ENCODE data around the gene ZNF814.
"Not testable (repeated sequence)": the region's sequence is repeated elsewhere in the genome, so short reads cannot be mapped to it uniquely, and the experiment has no call there.

ZNF814 gene

DNA sequence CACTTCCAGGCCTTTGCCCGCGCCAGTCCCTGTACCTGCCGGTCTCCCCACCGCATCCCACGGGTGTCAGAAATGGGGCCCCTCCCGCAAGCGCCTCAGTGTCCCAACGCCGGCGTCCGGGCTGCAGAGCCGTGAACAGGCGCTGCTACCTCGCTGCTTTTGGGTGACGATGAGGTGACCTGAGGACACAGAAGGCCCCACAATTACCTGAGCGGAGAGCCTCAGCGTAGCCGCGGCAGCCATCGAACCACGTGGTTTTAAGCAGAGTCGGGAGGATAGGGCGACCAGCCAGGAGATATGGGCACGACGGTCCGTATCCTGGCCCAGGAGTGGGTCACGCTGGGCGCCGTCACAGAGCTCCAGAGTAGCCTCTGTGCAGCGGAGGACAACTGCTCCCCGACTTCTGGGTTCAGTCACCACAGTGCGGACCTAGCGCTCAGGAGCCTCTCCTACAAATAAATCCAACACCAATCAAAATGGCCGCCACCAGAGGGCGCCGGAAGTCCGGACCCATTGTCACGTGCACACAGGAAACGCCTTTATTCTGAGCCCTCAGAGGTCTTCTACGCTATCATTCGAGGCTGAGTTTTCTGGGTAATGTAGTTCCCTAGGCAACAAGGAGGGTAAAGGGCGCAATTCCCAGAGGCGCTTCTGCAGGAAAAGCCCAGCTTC is at the start of gene ZNF814:
Gene ZNF814, minus strand, starts transcription at position 478 of the 672 bp plus-strand sequence. Its CDS starts 235 bp downstream, at position 243.
- DNase-seq = no peak

DNA sequence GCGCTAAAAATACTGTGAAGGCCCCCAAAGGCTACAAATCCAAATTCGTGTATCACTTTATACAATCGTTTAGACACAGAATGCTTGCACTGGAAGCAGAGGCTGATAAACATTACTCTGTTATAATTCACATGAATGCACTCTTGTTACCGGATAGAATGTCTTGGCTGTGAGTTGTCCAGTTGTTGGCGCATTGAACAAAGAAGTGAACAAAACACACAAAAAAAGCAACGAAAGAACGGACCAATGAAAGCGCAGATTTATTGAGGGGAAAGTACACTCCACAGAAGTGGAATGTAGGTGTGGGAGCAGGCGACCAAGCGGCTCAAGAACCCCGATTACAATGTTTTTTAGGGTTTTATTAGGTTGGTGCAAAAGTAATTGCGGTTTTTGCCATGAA is 46.9 kb upstream of the ZNF814 start:
- DNase-seq = no peak

DNA sequence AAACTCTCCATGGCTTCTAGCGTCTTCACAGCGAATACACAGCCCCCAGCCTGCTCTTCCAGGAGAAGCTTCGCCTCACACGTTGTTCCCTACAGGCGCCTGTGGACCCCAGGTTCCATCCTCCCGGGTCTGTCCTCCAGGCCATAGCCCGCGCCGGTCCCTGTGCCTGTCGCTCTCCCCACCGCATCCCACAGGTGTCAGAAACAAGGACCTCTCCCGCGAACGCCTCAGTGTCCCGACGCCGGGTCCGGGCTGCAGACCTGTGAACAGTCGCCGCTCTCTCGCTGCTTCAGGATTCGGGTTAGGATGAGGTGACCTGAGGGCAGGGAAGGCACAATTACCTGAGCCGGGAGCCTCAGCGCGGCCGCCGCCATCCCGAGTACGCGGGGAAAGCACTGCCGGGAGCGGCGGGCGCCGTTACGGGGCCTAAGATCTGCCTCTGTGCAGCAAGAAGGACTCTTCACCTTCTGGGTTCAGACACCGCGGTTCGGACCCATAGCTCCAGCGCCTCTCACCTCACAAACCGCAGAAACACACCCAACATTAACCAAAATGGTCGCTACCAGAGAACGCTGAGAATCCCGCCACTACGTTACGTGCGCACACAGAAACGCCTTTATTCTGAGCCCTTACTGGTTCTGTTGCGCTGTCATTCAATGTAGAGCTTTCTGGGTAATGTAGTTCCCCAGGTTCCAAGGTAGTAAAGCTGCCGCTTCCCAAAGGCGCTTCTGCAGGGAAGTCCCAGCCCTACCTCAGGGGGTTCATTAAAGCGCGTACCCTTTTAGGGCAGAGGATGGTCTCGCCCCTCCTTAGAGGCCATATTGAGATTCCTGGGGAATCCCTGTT is 46.2 kb upstream of the ZNF814 start, which contains the start of gene ZNF418:
Gene ZNF418, minus strand, starts transcription at position 583 of the 846 bp plus-strand sequence. CDS start 1,580 bp downstream, outside the sequence.
- peak; percentile 82 for DNase-seq

DNA sequence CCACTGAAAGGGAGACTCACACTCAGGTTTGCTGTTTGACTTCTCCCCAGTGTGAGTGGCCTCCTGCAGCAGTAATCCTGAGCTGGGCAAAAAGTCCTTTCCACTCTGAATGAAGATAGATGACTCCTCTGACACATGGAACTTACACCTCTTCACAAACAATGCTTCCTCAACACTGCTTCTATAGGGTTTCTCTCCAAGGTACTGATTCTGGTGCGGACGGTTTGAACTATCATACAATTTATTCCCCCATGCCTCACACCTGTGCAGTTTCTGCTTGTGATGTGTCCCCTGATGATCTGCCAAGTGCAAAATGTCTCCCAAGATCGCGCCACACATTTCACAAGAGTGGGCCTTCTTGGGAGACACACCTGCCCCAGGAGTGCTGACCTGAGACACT is 38.8 kb upstream of the ZNF814 start:
- no peak for DNase-seq

DNA sequence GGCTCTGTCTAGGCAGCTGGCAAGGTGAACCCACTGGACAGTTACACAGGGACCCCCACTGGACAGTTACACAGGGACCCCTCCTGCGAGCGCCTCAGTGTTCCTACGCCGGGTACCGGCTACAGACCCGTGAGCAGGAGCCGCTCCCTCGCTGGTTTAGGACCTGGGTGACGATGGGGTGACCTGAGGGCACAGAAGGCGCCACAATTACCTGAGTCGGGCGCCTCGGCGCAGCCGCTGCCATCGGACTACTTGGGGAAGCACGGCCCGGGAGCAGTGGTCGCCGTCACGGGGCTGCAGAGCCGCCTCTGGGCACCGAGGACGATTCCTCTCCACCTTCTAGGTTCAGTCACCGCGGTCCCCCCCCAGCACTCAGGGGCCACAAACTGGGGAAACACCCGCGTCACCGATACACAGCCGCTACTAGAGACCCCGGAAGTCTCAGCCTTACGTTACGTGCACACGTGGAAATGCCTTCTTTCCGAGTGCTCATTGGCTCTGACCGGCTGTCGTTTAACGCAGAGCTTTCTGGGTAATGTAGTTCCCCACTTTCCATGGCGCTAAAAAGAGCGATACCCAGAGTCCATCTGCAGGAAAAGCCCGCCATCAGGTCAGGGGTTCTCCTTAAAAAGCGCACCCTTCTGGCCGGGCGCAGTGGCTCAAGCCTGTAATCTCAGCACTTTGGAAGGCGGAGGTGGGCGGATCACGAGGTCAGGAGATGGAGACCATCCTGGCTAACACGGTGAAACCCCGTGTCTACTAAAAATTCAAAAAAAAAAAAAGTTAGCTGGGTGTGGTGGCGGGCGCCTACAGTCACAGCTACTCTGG is 27.5 kb upstream of the ZNF814 start, which contains the start of gene ZNF417:
Gene ZNF417, minus strand, starts transcription at position 425 of the 828 bp plus-strand sequence. Its CDS starts 181 bp downstream, at position 244.
- peak; percentile 91 for DNase-seq

DNA sequence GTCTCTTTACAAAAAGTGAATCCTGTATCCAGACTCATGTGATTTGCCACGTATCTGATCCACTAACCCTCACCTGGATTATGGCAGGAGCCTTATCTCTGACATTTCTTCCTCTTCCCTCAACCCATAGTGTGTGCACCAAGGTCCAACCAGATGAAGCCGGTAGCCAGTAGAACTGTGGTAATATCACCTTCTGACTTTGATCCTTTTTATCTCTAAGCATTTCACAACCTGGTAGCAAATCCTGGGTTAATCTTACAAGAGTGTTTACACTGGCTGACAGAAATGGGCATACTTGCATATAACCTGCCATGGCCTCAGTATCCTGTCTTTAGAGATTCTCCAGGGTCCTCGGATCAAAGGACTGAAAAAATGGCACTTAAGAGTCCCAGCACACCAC is 25.7 kb upstream of the ZNF814 start:
- no peak for DNase-seq

DNA sequence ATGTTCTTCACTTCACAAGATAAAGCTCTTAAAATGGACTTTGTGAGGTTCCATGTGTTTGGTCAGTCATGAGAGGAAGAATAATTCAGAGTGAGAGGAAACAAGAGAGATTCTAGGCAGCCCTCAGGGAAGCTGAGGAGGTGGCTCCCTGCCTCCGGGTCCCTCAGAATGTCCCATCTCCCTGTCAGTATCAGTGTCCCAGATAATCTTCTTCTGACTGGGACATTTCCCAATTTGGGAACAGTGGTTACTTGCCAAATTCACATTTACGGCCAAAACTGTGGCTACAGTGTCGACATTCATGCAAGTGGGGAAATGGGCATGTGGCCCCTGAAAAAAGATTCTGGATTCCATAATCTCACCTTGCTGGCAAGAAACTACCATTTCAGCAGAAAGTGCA is 18.6 kb upstream of the ZNF814 start:
- DNase-seq = no peak

DNA sequence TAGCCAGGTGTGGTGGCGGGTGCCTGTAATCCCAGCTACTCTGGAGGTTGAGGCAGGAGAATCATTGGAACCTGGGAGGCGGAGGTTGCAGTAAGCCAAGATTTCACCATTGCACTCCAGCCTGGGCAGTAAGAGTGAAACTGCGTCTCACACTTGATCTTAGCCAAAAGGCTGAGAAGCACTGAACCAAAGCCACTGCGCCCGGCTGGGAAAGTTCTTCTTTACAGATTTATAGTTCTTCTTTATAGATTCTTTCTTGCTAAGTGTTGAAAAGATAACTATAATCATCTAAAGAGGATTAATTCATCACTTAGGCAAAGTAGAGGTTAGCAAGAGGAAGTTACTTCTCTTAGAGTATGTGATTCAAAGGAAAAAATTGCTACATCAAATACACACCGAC is 16.4 kb upstream of the ZNF814 start:
- DNase-seq = no peak

DNA sequence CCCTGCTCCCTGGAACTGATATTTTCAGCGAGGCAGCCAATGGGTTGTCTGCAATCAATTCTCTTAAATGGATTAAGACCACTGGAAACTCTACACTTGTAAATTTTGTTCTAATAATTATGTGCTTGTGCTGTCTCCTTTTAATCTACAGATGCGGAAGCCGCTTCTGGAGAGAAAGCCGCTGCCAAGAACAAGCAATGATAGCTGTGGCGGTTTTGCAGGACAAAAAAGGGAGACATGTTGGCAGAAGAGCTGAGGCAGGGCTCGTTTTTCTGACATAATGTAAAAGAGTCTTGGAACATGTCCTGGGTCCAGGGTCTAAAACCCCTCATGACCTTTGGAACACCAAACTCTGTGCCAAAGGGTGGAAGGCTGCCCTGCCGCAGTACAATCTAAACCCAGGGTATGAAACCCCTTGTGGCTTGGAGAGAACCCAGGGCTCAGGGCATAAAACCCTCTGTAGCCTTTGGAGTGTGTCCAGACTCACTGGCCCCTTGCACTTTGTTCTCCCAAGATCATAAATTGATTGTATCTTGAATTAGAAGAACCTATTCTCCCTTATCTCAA is 14.9 kb upstream of the ZNF814 start:
- no peak for DNase-seq

DNA sequence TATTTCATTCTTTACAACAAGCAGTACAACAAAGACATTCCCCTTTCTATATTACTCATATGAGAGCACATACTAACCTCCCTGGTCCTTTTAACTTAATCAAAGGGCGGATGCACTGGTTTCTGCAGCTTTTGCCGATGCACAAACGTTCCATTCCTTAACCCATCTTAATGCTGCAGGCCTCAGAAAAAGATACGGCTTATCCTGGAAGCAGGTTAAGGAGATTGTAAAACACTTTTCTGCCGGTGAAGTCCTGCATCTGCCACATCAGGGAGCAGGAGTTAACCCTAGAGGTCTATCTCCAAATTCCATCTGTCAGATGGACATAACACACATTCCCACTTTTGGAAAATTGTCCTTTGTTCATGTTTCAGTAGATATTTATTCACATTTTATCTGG is 11.5 kb upstream of the ZNF814 start:
- no peak for DNase-seq

DNA sequence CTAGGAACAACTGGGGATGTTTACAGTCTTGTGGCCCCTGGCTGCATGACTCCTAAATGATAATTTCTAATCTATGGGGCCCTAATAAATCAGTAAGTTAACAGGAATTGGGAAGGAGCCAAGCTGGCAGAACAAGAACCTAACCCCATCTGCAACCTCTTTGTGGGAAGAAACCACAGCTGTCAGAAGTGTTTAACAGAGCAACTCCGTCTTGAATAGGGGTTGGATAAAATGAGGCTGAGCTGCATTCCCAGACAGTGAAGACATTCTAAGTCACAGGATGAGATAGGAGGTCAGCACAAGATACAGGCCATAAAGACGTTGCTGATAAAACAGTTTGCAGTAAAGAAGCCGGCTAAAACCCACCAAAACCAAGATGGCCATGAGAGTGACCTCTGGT is 1.9 kb upstream of the ZNF814 start:
- DNase-seq = not testable (repeated sequence)

DNA sequence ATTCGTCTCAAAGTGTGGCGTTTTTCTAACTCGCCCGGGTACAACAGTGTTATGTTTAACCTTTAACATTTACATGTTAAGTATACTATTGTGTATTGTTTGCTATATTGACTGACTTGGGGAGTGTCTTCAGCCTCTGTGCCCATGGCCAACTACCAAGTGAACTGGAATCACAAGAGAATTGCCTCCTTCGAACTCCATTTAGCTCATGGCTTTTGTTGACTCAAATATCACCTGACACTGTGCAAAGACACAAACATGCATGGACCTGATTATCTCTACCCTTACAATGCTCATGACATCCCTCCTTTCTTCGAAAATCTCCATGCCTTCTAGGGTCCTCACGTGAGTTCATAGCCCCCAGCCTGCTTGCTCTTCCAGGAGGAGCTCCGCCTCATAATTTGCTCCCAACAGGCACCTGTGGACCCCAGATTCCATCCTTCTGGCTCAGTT is 704 bp downstream of the ZNF814 start:
- DNase-seq = no peak

DNA sequence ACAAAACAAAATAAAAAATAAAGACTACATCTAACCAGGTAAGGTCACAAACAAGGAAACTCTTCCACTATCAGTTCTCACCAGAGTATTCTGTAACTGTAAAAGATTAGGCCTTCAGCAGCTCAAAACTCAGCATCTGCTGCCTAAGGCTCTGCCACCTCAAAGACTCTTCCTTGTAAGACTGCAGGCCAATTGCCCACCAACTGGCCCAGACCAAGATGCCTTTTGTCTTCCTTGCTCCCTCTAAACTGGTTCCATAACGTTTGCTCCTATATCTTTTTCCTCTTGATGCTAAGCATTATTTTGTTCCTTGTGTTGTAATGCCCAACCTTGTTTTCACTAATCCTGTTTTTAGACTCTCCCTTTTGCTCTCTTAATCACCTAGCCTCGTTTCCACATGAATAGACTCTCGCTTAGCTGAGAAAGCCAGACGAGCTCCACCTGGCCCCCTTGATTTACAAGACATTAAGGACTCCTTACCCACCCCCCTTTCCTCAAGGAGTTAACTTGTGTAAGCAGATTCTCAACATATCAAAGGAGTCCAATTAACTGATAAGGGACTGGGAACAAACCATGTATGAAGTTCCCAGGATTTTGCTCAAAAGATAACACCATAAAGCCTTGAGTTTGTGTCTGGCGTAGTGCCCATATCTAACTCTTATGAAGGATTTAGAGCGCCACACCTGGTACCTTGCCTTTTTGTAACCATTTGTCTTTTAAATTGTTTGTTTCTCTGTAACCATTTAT is 1.5 kb downstream of the ZNF814 start:
- DNase-seq = no peak

DNA sequence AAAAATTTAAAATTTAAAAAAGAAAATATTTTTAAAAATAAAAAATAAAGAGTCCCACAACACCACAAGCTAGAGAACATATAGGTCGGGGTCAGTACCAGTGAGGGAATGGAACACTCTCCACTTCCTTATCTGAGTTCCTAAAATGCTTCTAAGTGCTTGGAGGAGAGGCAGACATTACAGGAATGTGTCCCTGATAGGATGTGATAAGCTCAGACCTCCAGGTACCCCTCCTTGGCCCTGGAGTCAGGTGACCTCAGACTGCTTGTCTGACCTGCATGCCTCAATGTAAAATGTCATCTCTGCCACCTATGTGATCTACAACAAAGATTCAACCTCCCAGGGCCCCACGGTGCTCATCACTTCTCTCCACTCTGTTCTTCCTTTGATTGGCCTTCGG is 2.8 kb downstream of the ZNF814 start:
- no peak for DNase-seq

DNA sequence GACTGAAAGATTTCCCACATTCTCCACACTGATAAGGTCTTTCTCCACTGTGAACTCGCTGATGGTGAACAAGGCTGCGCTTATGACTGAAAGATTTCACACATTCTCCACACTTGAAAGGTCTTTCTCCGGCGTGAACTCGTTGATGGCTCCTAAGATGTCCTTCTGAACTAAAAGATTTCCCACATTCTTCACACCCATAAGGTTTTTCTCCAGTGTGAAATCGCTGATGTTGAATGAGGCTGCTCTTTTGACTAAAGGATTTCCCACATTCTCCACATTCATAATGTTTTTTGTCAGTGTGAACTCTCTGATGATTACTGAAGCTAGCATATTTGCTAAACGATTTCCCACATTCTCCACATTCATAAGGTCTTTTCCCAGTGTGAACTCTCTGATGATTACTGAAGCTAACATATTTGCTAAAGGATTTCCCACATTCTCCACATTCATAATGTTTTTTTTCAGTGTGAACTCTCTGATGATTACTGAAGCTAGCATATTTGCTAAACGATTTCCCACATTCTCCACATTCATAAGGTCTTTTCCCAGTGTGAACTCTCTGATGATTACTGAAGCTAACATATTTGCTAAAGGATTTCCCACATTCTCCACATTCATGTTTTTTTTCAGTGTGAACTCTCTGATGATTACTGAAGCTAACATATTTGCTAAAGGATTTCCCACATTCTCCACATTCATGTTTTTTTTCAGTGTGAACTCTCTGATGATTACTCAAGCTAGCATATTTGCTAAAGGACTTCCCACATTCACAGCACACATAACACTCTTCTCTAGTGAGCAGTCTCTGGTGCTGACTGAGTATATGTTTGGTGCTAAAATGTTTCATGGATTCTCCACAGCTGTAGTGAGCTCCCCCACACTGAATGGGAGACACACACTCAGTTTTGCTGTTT is 14.7 kb downstream of the ZNF814 start:
- DNase-seq = not testable (repeated sequence)

DNA sequence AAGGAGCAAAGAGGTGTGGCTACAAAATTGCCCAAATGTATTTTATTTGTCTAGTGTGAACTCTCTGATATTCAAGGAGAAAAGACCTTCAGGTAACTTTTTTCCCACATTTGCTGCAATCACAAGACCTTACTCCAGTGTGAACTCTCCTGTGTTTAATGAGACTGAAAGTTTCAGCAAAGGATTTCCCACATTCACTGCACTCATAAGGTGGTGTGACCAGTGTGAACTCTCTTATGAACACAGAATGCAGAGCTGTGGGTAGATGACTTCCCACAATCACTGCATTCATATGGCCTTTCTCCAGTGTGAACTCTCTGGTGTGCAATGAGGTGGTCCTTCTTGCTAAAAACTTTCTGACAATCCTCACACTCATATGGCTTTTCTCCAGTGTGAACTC is 16.4 kb downstream of the ZNF814 start:
- DNase-seq = no peak

DNA sequence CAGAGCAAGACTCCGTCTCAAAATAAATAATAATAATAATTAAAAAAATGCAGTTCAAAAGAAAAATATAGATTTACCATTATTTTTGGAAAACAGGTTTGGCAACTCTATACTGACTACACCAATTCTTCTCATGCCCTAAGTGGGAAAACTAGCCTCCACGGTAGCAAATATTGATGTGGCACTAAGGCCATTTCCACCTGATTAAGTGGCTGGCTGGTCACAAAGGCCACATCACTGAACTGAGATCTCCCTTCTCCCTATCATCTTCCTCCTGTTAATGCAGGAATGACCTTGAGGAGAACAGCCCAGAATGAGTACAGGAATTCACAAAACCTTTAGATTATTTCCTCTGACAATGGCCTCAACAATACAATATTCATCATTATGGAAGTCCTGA is 18.6 kb downstream of the ZNF814 start:
- DNase-seq = no peak

DNA sequence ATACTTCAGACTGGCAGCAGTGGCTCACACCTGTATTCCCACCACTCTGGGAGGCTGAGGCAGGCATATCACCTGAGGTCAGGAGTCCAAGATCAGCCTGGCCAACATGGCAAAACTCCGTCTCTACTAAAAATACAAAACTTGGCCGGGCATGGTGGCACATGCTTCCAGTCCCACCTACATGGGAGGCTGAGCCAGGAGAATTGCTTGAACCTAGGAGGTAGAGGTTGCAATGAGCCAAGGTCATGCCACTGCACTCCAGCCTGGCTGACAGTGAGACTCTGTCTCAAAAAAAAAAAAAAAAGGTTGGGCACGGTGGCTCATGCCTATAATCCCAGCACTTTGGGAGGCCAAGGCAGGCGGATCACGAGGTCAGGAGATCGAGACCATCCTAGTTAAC is 19.2 kb downstream of the ZNF814 start:
- not testable (repeated sequence) for DNase-seq

DNA sequence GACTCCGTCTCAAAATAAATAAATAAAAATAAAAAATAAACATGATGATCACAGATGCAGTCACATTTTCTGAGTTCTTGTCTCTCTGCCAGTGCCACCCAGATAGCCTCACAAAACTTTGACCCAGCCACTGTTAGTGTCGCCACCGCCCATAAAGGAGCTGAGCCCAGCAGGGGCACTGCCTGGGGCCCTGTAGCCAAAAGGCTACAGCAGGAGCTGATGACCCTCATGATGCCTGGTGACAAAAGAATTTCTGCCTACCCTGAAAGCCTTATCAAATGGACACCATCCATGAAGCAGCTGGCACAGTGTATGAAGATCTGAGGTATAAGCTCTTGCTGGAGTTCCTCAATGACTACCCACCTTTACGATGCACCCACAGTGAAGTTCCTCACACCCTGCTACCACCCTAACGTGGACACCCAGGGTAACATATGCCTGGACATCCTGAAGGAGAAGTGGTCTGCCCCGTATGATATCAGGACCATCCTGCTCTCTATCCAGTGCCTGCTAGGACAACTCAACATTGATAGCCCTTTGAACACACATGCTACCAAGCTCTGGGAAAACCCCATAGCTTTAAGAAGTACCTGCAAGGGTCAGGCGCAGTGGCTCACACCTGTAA is 20.9 kb downstream of the ZNF814 start:
- DNase-seq = no peak

DNA sequence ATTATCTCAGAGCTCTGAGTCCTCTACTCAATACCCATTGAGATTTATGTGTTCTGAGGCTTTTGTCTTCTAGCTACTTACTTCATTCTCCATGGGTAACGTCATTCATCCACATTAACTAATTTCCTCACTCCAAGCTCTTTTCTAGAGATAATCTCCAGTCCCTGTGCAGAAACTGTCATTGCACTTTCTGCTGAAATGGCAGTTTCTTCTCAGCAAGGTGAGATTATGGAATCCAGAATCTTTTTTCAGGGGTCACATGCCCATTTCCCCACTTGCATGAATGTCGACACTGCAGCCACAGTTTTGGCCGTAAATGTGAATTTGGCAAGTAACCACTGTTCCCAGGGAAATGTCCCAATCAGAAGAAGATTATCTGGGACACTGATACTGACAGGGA is 26.5 kb downstream of the ZNF814 start:
- DNase-seq = not testable (repeated sequence)
